GM18505 (cell line): ENCODE data around the gene PRDM11.
"Not testable (repeated sequence)": the region's sequence is repeated elsewhere in the genome, so short reads cannot be mapped to it uniquely, and the experiment has no call there.

ENCODE experiments used
- ATAC-seq: cut with Tn5 transposase; IDR thresholded peaks from one replicate; pipeline ENCODE4 v1.9.1; 2021; ENCODE audit not compliant: unreplicated experiment
- POLR2A ChIP-seq: IDR thresholded peaks from 4 replicates; pipeline ENCODE4 v1.6.1; 2011; ENCODE audit warnings: borderline replicate concordance; ENCODE audit not compliant: insufficient read depth, insufficient read length; ENCODE audit errors: extremely low read depth

PRDM11 gene

GRCh38 chr11:45108070-45109064 is 38.1 kb upstream of the PRDM11 start:
- TF ChIP-seq POLR2A: no peak
- ATAC-seq: no peak

- TF ChIP-seq POLR2A: no peak
- ATAC-seq: no peak
Observed at GRCh38 chr11:45109400-45109799, 37.0 kb upstream of the PRDM11 start.

- no peak for ATAC-seq
- no peak for TF ChIP-seq POLR2A
Observed at GRCh38 chr11:45110562-45110961, 35.9 kb upstream of the PRDM11 start.

- TF ChIP-seq POLR2A: no peak
- ATAC-seq: no peak
Observed at GRCh38 chr11:45113807-45114206, 32.6 kb upstream of the PRDM11 start.

- not testable (repeated sequence) for ATAC-seq
Observed at GRCh38 chr11:45127836-45128235, 18.6 kb upstream of the PRDM11 start.

- TF ChIP-seq POLR2A: no peak
- no peak for ATAC-seq
Observed at GRCh38 chr11:45133878-45134277, 12.6 kb upstream of the PRDM11 start.

- TF ChIP-seq POLR2A: no peak
- no peak for ATAC-seq
Observed at GRCh38 chr11:45141171-45141570, 5.3 kb upstream of the PRDM11 start.

GRCh38 chr11:45141631-45142030 is 4.8 kb upstream of the PRDM11 start:
- ATAC-seq: no peak
- no peak for TF ChIP-seq POLR2A

GRCh38 chr11:45142241-45143055 is 4.0 kb upstream of the PRDM11 start:
- TF ChIP-seq POLR2A: no peak
- no peak for ATAC-seq

- ATAC-seq: no peak
- no peak for TF ChIP-seq POLR2A
Observed at GRCh38 chr11:45143494-45143893, 2.9 kb upstream of the PRDM11 start.

- ATAC-seq: no peak
- no peak for TF ChIP-seq POLR2A
Observed at GRCh38 chr11:45144126-45145082, 2.0 kb upstream of the PRDM11 start.

GRCh38 chr11:45145083-45145378 is 1.4 kb upstream of the PRDM11 start:
- ATAC-seq: no peak

More at GRCh38 chr11:45145083-45145378, 1.4 kb upstream of the PRDM11 start:
- no peak for TF ChIP-seq POLR2A
